Measurements from ENCODE around the gene SLC5A2. TPM values are rescaled to one million over a fixed set of nuclear protein-coding genes. Genes with fewer than 3 reads are reported as not detected.

The SLC5A2 gene
- total and polyA plus RNA-seq, 2 of the 13 experiments (the other 11 are each of a cell fraction or from before 2014, with no cell fraction given), result 0.24 to 0.97 TPM

- TF ChIP-seq, protein P1, sequence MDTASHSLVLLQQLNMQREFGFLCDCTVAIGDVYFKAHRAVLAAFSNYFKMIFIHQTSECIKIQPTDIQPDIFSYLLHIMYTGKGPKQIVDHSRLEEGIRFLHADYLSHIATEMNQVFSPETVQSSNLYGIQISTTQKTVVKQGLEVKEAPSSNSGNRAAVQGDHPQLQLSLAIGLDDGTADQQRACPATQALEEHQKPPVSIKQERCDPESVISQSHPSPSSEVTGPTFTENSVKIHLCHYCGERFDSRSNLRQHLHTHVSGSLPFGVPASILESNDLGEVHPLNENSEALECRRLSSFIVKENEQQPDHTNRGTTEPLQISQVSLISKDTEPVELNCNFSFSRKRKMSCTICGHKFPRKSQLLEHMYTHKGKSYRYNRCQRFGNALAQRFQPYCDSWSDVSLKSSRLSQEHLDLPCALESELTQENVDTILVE (CRISPR knock-in tag; IDR thresholded peaks at IDR 0.05), result 0 out of 2 replicates have a peak, but pooled peaks have one; percentile 18
- TF ChIP-seq, protein P2, sequence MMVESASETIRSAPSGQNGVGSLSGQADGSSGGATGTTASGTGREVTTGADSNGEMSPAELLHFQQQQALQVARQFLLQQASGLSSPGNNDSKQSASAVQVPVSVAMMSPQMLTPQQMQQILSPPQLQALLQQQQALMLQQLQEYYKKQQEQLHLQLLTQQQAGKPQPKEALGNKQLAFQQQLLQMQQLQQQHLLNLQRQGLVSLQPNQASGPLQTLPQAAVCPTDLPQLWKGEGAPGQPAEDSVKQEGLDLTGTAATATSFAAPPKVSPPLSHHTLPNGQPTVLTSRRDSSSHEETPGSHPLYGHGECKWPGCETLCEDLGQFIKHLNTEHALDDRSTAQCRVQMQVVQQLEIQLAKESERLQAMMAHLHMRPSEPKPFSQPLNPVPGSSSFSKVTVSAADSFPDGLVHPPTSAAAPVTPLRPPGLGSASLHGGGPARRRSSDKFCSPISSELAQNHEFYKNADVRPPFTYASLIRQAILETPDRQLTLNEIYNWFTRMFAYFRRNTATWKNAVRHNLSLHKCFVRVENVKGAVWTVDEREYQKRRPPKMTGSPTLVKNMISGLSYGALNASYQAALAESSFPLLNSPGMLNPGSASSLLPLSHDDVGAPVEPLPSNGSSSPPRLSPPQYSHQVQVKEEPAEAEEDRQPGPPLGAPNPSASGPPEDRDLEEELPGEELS (CRISPR knock-in tag; IDR thresholded peaks at IDR 0.05), result peak; percentile 69
- TF ChIP-seq, protein P3, sequence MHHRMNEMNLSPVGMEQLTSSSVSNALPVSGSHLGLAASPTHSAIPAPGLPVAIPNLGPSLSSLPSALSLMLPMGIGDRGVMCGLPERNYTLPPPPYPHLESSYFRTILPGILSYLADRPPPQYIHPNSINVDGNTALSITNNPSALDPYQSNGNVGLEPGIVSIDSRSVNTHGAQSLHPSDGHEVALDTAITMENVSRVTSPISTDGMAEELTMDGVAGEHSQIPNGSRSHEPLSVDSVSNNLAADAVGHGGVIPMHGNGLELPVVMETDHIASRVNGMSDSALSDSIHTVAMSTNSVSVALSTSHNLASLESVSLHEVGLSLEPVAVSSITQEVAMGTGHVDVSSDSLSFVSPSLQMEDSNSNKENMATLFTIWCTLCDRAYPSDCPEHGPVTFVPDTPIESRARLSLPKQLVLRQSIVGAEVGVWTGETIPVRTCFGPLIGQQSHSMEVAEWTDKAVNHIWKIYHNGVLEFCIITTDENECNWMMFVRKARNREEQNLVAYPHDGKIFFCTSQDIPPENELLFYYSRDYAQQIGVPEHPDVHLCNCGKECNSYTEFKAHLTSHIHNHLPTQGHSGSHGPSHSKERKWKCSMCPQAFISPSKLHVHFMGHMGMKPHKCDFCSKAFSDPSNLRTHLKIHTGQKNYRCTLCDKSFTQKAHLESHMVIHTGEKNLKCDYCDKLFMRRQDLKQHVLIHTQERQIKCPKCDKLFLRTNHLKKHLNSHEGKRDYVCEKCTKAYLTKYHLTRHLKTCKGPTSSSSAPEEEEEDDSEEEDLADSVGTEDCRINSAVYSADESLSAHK (CRISPR knock-in tag; IDR thresholded peaks at IDR 0.05; ENCODE audit: borderline replicate concordance), result no peak
- TF ChIP-seq ISX (CRISPR knock-in tag; conservative IDR thresholded peaks at IDR 0.05) (no peak), MYC (CRISPR knock-in tag; IDR thresholded peaks at IDR 0.05; ENCODE audit: borderline replicate concordance) (peak; percentile 93), GATAD2A (CRISPR knock-in tag; IDR thresholded peaks at IDR 0.05) (peak; percentile 66), ATM (IDR thresholded peaks at IDR 0.05; ENCODE audit: borderline replicate concordance) (no peak), THAP7 (CRISPR knock-in tag; IDR thresholded peaks at IDR 0.05) (no peak), ZNF317 (CRISPR knock-in tag; IDR thresholded peaks at IDR 0.05) (no peak), JUN (CRISPR knock-in tag; IDR thresholded peaks at IDR 0.05) (no peak), ELF4 (CRISPR knock-in tag; IDR thresholded peaks at IDR 0.05; ENCODE audit: borderline replicate concordance) (no peak), BORCS8-MEF2B (CRISPR knock-in tag; IDR thresholded peaks at IDR 0.05) (peak; percentile 51; the same call in 1 of the 2 replicates), DZIP1 (CRISPR knock-in tag; IDR thresholded peaks at IDR 0.05) (0 out of 2 replicates have a peak, but pooled peaks have one; percentile 25), MBD4 (IDR thresholded peaks at IDR 0.05; ENCODE audit: borderline replicate concordance, low read length) (no peak), ZNF180 (CRISPR knock-in tag; IDR thresholded peaks at IDR 0.05; ENCODE audit: borderline replicate concordance, low read depth) (no peak)
- TF ChIP-seq, protein P4, sequence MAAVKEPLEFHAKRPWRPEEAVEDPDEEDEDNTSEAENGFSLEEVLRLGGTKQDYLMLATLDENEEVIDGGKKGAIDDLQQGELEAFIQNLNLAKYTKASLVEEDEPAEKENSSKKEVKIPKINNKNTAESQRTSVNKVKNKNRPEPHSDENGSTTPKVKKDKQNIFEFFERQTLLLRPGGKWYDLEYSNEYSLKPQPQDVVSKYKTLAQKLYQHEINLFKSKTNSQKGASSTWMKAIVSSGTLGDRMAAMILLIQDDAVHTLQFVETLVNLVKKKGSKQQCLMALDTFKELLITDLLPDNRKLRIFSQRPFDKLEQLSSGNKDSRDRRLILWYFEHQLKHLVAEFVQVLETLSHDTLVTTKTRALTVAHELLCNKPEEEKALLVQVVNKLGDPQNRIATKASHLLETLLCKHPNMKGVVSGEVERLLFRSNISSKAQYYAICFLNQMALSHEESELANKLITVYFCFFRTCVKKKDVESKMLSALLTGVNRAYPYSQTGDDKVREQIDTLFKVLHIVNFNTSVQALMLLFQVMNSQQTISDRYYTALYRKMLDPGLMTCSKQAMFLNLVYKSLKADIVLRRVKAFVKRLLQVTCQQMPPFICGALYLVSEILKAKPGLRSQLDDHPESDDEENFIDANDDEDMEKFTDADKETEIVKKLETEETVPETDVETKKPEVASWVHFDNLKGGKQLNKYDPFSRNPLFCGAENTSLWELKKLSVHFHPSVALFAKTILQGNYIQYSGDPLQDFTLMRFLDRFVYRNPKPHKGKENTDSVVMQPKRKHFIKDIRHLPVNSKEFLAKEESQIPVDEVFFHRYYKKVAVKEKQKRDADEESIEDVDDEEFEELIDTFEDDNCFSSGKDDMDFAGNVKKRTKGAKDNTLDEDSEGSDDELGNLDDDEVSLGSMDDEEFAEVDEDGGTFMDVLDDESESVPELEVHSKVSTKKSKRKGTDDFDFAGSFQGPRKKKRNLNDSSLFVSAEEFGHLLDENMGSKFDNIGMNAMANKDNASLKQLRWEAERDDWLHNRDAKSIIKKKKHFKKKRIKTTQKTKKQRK (IDR thresholded peaks at IDR 0.05; ENCODE audit: low read length), result no peak
These were observed 1.7 kb downstream of the SLC5A2 start (continued) for GRCh38 chr16:31484491-31485171.
